OCI-LY3 (cell line): ENCODE measurements around the gene RPS6KC1.

ENCODE experiments used
- EZH2phosphoT487 ChIP-seq: fragments of 200-600 bp; shearing (Covaris generic); IDR thresholded peaks from 2 replicates; pipeline ENCODE4 v1.6.1; 2018; ENCODE audit warnings: antibody characterized with exemption, mixed run types, low read depth
- TF ChIP-seq, protein P1 (sequence below): fragments of 200-600, 300-600 bp; sonication (generic); IDR thresholded peaks from 2 replicates; pipeline ENCODE4 v1.5.1; 2014; ENCODE audit warnings: antibody characterized with exemption, low read length, low read depth

DNA sequence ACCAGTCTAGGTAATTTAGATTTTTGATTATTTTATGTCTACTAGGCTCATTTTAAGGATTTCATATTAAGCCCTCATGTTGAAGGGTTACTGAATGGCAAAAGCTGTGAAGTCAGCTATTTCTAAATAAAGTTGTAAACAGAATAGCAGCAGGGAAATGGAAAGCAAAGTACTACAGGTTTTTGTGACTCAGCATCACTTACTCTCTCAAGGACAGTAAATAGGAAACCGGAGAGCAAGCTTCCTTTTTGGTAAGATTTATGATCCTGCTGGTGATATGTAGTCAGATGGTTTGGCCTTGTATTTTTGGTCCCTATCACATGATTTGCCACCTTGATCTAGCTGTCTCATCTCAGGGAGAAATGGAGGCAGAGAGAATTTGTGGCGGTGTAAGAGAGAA is 226.0 kb downstream of the RPS6KC1 start:
- TF ChIP-seq, protein P1, sequence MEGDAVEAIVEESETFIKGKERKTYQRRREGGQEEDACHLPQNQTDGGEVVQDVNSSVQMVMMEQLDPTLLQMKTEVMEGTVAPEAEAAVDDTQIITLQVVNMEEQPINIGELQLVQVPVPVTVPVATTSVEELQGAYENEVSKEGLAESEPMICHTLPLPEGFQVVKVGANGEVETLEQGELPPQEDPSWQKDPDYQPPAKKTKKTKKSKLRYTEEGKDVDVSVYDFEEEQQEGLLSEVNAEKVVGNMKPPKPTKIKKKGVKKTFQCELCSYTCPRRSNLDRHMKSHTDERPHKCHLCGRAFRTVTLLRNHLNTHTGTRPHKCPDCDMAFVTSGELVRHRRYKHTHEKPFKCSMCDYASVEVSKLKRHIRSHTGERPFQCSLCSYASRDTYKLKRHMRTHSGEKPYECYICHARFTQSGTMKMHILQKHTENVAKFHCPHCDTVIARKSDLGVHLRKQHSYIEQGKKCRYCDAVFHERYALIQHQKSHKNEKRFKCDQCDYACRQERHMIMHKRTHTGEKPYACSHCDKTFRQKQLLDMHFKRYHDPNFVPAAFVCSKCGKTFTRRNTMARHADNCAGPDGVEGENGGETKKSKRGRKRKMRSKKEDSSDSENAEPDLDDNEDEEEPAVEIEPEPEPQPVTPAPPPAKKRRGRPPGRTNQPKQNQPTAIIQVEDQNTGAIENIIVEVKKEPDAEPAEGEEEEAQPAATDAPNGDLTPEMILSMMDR = no peak
- TF ChIP-seq EZH2phosphoT487 = no peak
